OCI-M1 (cell line): ENCODE results near the gene MAVS.
A peak's percentile ranks its signal among the peaks of the same experiment; 100 is the strongest.

Experiments
- DNase-seq: peaks from one replicate; lab custom pipeline; 2025; lab: John Stamatoyannopoulos, UW

MAVS gene

DNA sequence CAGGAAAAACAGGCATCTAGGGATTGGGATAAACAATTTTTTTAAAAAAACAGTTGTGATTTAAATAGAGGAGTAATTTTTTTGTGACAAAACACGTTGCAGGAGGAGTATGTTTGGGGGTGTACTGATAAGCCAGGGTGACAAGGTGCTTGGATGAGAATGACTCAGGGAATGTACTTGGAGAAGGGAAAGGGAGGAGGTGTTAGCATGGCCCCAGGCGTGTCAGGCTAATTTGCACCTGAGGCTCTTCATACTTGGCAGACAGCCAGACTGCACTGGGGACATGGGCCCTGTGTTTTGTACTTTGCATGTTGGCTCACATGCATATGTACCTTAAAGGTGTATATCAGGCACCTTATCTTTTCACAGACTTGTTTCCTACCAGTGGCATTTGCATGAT lies 65.3 kb downstream of the MAVS start:
- no peak for DNase-seq

DNA sequence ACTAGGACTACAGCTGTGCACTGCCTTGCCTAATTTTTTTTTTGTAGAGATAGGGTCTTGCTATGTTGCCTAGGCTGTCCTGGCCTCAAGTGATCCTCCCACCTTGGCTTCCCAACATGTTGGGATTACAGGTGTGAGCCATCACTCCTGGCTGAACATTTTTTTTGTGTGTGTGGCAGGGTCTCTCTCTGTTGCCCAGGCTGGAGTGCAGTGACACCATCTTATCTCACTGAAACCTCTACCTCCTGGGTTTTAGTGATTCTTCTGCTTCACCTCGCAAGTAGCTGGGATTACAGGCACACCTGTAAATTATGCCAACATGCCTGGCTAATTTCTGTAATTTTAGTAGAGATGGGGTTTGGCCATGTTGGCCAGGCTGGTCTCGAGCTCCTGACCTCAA lies 67.8 kb downstream of the MAVS start:
- no peak for DNase-seq

DNA sequence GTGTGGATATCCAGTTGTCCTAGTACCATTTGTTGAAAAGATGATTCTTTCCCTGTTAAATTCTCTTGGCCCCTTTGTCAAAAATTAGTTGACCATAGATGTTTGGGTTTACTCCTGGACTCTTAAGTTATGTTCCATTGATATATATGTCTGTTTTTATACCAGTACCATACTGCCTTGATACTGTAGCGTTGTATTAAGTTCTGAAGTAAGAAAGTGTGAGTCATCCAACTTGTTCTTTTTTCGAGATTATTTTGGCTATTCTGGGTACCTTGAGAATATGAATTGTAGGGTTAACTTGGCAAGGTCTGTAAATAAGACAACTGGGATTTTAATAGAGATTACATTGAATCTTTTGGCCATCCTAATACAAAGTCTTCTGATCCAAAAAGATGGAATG lies 69.1 kb downstream of the MAVS start:
- DNase-seq: no peak

DNA sequence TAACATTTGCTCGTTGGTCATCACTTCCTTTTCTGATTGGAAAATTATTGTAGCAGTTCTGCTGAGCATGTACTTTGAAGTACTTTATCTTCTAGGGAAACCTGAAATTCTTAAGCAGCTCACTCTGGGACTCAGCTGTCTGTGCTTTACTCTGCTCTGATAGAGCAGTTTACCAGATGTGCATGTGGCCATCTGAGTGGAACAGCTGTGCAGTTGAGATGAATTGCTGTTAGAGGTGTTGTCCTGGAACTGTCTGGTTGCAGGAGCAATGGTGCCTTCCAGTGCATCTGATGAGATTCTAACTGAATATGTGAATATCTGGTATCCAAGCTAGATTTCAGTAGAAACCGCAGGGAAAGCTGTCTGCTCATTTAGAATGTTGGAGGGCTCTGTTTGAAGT lies 69.7 kb downstream of the MAVS start:
- DNase-seq: peak; percentile 21

DNA sequence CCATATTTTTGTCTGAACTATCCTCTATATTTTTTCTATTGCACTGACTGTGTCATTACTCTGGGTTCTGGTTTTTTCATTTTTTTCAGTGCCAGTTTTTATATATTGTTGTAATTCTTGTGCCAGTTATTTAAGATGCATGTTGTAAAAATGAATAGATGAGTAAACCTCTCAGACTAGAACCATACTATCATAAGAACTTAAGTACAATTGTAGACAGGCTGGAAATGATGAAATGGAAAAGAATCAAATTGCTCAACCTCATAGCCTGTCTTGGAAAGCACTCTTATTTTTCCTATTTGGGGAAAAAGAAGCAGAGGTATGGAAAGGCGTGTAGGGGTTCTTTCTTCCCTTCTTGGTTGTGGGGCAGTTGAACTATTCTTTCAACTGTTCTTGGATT lies 72.7 kb downstream of the MAVS start:
- DNase-seq: no peak

DNA sequence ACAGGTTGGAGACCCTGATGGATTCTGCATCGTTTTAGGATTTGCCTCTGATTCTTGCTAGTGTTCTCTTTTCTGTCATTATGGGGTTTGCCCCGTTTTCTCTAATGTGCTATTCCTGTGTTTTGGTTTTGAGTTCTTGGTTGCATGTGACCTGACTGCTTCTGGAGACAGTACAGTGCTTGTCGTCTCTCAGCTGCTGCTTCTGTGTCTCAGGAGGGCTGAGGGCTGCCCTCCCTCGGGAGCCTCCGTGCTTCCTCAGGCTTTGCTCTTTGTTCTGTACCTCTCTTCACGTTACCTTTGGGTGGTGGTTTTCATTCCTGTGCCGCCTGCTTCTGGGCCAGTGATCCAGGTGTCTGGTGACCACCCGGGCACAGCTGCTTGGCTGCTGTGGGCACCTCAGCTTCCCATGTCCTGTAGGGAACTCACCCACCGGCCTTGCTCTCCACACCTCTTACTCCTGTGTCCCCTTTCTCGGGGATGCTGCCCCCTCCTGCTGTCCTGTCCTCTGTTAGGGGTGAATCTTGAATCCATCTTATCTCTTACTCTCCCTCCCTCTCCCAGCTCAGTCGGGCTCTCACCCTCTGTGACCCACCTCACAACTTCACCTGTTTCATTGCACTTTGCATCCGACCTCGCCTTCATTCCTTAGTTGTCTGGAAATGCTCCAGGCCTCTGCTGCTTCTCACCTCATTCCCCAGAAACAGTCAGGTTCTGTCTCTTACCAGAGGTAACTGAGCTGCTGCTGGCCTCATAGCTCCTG lies 75.8 kb downstream of the MAVS start:
- no peak for DNase-seq

DNA sequence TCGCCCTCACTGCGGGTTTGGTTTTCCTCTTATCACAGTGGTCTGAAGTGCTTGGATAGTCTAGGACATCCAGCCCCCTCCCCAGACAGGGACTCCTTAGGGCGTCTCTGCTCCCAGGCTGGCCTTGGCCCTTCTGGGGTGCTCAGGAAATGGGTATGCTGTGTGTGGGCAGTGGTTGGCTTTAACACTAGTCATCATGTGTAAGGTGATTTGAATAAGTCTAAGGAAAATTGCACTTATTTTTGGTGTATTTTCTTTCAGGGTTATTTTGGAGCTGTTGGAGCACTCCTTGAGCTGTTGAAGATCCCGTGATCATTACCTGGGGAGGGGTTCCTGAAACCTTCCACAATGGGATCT lies 76.3 kb downstream of the MAVS start:
- DNase-seq: no peak

DNA sequence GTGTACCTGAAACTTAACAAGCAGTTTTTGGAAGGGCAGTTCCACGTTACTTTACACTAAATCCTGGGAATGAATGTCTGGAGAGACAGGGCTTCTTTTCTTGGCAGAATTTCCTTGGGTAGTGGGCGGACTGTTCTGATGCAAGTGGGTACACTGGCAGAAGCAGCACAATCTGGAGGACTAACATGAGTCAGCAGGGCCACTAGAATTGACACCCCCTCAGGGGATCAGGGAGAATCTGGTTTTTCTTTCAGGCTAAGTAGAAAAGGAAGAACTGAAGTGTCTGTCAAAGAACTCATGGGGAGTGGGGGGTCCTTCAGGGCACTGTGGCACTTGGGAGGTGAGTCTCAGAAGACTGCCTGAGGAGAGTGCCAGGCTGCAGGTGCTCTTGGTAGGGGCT lies 77.2 kb downstream of the MAVS start:
- DNase-seq: peak; percentile 40

DNA sequence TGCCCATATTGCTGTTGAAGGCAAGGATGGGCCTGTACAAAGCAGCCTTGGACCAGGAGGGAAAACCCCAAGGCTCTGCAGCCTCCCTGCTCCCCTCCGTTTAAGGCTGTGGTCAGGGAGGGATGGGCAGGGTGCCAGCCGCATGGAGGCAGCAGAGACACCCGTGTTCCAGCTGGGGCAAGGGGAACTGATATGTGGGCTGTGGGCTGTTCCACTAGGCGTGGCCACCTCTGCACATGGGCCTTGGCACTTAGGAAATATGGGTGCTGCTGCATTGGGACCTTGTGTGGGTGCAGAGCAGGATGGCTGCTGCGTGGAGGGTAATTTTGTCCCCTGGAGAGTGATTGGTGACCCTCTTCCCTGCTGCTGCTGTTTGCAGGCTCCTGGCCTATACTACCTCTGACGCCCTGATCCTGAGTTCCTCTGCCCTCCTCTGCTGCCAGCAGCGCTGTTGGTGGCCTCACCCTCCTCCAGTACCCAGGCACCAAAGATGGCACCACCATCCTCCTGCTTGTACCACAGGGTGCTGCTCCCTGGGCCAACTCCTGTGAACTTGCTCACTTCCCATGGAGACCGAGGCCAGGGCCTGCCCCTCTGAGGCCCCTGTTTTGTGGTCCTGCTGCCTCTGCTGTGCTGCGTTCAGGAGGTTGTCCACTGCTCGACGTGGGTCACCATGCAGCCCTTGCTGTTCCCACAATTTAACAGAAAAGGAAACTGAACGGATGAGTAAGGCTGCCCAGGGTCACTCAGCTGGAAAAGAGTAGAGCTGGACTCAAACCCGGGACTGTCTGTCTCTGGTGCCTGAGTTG lies 77.9 kb downstream of the MAVS start:
- DNase-seq: peak; percentile 70

DNA sequence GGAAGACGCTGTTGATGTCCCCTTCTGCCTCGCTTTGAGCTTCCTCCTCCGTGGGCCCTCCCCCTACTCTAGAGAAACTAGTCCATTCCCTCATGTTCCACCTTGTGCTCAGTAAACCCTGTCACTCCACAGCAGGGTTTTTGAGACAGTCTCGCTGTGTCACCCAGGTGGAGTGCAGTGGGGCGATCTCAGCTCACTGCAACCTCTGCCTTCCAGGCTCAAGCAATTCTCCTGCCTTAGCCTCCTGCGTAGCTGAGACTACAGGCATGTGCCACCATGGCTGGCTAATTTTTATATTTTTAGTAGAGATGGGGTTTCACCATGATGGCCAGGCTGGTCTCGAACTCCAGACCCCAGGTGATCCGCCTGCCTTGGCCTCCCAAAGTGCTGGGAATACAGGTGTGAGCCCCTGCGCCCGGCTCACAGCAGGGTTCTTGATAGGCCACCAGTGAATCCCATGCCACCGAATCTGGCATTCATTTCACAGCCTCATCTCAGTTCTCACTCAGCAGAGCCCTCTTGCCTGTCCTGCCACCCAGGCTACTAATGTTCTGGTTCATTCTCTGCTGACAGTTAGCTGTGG lies 78.6 kb downstream of the MAVS start:
- DNase-seq: no peak
